ENCODE measurements around the gene LRRC3.

The LRRC3 gene

GRCh38 chr21:44495611-44496563 is 40.6 kb downstream of the LRRC3 start:
- Histone ChIP-seq H2AFZ (ENCODE audit: low read length) (no peak overlapping the region), H3K36me3 (ENCODE audit: insufficient read depth, low read length) (no peaks in the 10 kb centered on the region), H3K4me2 (ENCODE audit: low read depth, low read length, poor library complexity, severe bottlenecking) (no peak overlapping the region), H3K79me2 (ENCODE audit: insufficient read depth, low read length) (no peaks in the 10 kb centered on the region), H3K4me1 (ENCODE audit: insufficient read depth, low read length, poor library complexity, severe bottlenecking) (no peaks in the 10 kb centered on the region), H3K27me3 (ENCODE audit: insufficient read depth, low read length, poor library complexity, severe bottlenecking) (no peaks in the 10 kb centered on the region), H3K9ac (ENCODE audit: low read depth, low read length, poor library complexity, severe bottlenecking) (no peak overlapping the region), H4K20me1 (ENCODE audit: insufficient read depth, low read length, poor library complexity, severe bottlenecking) (no peaks in the 10 kb centered on the region), H3K9me2 (replicated peaks; ENCODE audit: low read depth, low read length) (no peaks in the 10 kb centered on the region), H3F3A (ENCODE audit: low read depth) (no peaks in the 10 kb centered on the region), H3K9me3 (ENCODE audit: insufficient read depth, low read depth, low read length) (peaks cover 4% of the 10 kb centered on the region; the same call in 1 of the 2 replicates), H3K4me3 (ENCODE audit: low read length, poor library complexity, severe bottlenecking) (no peak overlapping the region)
- TF ChIP-seq EZH2phosphoT487 (IDR thresholded peaks at IDR 0.05; ENCODE audit: borderline replicate concordance) (no peak), CTCF (conservative IDR thresholded peaks at IDR 0.05; ENCODE audit: low read length) (no peak)

GRCh38 chr21:44496564-44497550 is 41.5 kb downstream of the LRRC3 start:
- Histone ChIP-seq H3K4me1 (ENCODE audit: insufficient read depth, low read length, poor library complexity, severe bottlenecking) (no peaks in the 10 kb centered on the region), H3K27me3 (ENCODE audit: insufficient read depth, low read length, poor library complexity, severe bottlenecking) (no peaks in the 10 kb centered on the region)

More at GRCh38 chr21:44496564-44497550, 41.5 kb downstream of the LRRC3 start:
- H3K9me2 ChIP-seq (replicated peaks; ENCODE audit: low read depth, low read length) = no peaks in the 10 kb centered on the region
- H3K79me2 ChIP-seq (ENCODE audit: insufficient read depth, low read length) = no peaks in the 10 kb centered on the region
- no peaks in the 10 kb centered on the region for H3K36me3 ChIP-seq (ENCODE audit: insufficient read depth, low read length)
- no peaks in the 10 kb centered on the region for H4K20me1 ChIP-seq (ENCODE audit: insufficient read depth, low read length, poor library complexity, severe bottlenecking)
- H3K9me3 ChIP-seq (ENCODE audit: insufficient read depth, low read depth, low read length) = peaks cover 4% of the 10 kb centered on the region; the same call in 1 of the 2 replicates
- no peak overlapping the region for H3K9ac ChIP-seq (ENCODE audit: low read depth, low read length, poor library complexity, severe bottlenecking)
- H3F3A ChIP-seq (ENCODE audit: low read depth) = no peaks in the 10 kb centered on the region
- H3K4me3 ChIP-seq (ENCODE audit: low read length, poor library complexity, severe bottlenecking) = no peak overlapping the region
- no peak overlapping the region for H2AFZ ChIP-seq (ENCODE audit: low read length)
- no peak for TF ChIP-seq CTCF (conservative IDR thresholded peaks at IDR 0.05; ENCODE audit: low read length)
- TF ChIP-seq EZH2phosphoT487 (IDR thresholded peaks at IDR 0.05; ENCODE audit: borderline replicate concordance) = no peak
- H3K4me2 ChIP-seq (ENCODE audit: low read depth, low read length, poor library complexity, severe bottlenecking) = no peak overlapping the region
